CD4-positive, CD25-positive, alpha-beta regulatory T cell (primary cell): Measurements from ENCODE around the gene TMCO5A. TPM values are rescaled to one million over a fixed set of nuclear protein-coding genes. Genes with fewer than 3 reads are reported as not detected.

Experiments
- ATAC-seq, 2 donors: fragments of 150-1000 bp; cut with Tn5 transposase; one replicate each; pipeline ENCODE4 v1.10.0; 2021; ENCODE audit warnings: low read depth in 2 of 2, moderate number of reproducible peaks in 2 of 2, moderate library complexity in 1 of 2
- DNase-seq, 3 donors: peaks; one replicate each; pipeline versions ENCODE4 v3.0.0 to v3.0.0-alpha.2; 2012 to 2022; ENCODE audit warnings: mixed read lengths in 1 of 3
- H3K27ac ChIP-seq: one replicate; pipeline ENCODE4 v1.7.0; 2013; ENCODE audit warnings: mild to moderate bottlenecking, low read length; ENCODE audit not compliant: insufficient read depth, poor library complexity, severe bottlenecking
- H3K27me3 ChIP-seq: one replicate; pipeline ENCODE4 v1.7.0; 2013; ENCODE audit warnings: low read length; ENCODE audit not compliant: control insufficient read depth, insufficient read depth
- H3K36me3 ChIP-seq: one replicate; pipeline ENCODE4 v1.7.0; 2013; ENCODE audit warnings: mild to moderate bottlenecking, low read length, moderate library complexity; ENCODE audit not compliant: control insufficient read depth, insufficient read depth
- H3K4me1 ChIP-seq: 2 replicates; pipeline ENCODE4 v1.7.0; 2013; ENCODE audit warnings: mild to moderate bottlenecking, low read length; ENCODE audit not compliant: insufficient read depth, control insufficient read depth, poor library complexity, severe bottlenecking
- H3K4me3 ChIP-seq: one replicate; pipeline ENCODE4 v1.7.0; 2013; ENCODE audit warnings: low read depth, mild to moderate bottlenecking, low read length, moderate library complexity
- H3K9me3 ChIP-seq, 2 experiments: 1 replicate in 1 of 2; 2 replicates in 1 of 2; pipeline ENCODE4 v1.7.0; 2013; ENCODE audit warnings: low read length in 2 of 2, mild to moderate bottlenecking in 1 of 2, moderate library complexity in 1 of 2; ENCODE audit not compliant: control insufficient read depth in 2 of 2
- H3K27ac Mint-ChIP-seq, 3 donors: one replicate each; pipeline ENCODE4 v1.8.0; 2020 to 2022; ENCODE audit warnings: mild to moderate bottlenecking in 3 of 3, mixed read lengths in 3 of 3, moderate library complexity in 2 of 3
- H3K27me3 Mint-ChIP-seq: one replicate; pipeline ENCODE4 v1.8.0; 2022; ENCODE audit warnings: mild to moderate bottlenecking, mixed read lengths
- H3K36me3 Mint-ChIP-seq: one replicate; pipeline ENCODE4 v1.8.0; 2020; ENCODE audit warnings: mixed read lengths
- H3K4me1 Mint-ChIP-seq, 4 donors: one replicate each; pipeline ENCODE4 v1.8.0; 2020 to 2022; ENCODE audit warnings: mixed read lengths in 4 of 4, mild to moderate bottlenecking in 1 of 4
- H3K4me3 Mint-ChIP-seq, 4 donors: one replicate each; pipeline ENCODE4 v1.8.0; 2020 to 2022; ENCODE audit warnings: mild to moderate bottlenecking in 4 of 4, mixed read lengths in 4 of 4, moderate library complexity in 3 of 4
- H3K9me3 Mint-ChIP-seq, 7 donors: one replicate each; pipeline ENCODE4 v1.8.0; 2020 to 2022; ENCODE audit warnings: mixed read lengths in 7 of 7, mild to moderate bottlenecking in 3 of 7, moderate library complexity in 2 of 7
- polyA plus RNA-seq, 4 donors: library from polyadenylated mRNA; unstranded; fragments of 300-500 nt; fragmentation: Illumina TruSeq; gene quantifications; one replicate each; pipeline ENCODE4 v1.2.3, GENCODE V29; 2021
- total RNA-seq: library from RNA; stranded (reverse); gene quantifications from one replicate; pipeline ENCODE4 v1.2.3, GENCODE V29; 2022

The TMCO5A gene
- total and polyA plus RNA-seq, 5 donors from 2014 or later: not detected

GRCh38 chr15:37902126-37902525 lies 32.3 kb upstream of the TMCO5A start:
- no peak for ATAC-seq
- Mint-ChIP-seq H3K4me1 (no peaks in the 10 kb centered on the region), H3K27ac (no peak overlapping the region), H3K4me3 (no peak overlapping the region), H3K9me3 (no peaks in the 10 kb centered on the region), H3K27me3 (peaks cover 14% of the 10 kb centered on the region), H3K36me3 (no peaks in the 10 kb centered on the region)
- H3K4me3 ChIP-seq: no peak overlapping the region
- DNase-seq: no peak
- no peaks in the 10 kb centered on the region for H3K36me3 ChIP-seq
- no peak overlapping the region for H3K27ac ChIP-seq
- no peaks in the 10 kb centered on the region for H3K9me3 ChIP-seq
- H3K27me3 ChIP-seq: no peaks in the 10 kb centered on the region
- no peaks in the 10 kb centered on the region for H3K4me1 ChIP-seq

- H3K4me1 Mint-ChIP-seq: no peaks in the 10 kb centered on the region
- no peaks in the 10 kb centered on the region for H3K4me1 ChIP-seq
- H3K27me3 ChIP-seq: no peaks in the 10 kb centered on the region
- ATAC-seq: no peak
- H3K4me3 ChIP-seq: no peak overlapping the region
- H3K27me3 Mint-ChIP-seq: peaks cover 11% of the 10 kb centered on the region
- H3K36me3 Mint-ChIP-seq: no peaks in the 10 kb centered on the region
- no peak overlapping the region for H3K27ac ChIP-seq
- H3K27ac Mint-ChIP-seq: no peak overlapping the region
- H3K9me3 Mint-ChIP-seq: no peaks in the 10 kb centered on the region
- no peak overlapping the region for H3K4me3 Mint-ChIP-seq
- no peak for DNase-seq
- H3K9me3 ChIP-seq: no peaks in the 10 kb centered on the region
- H3K36me3 ChIP-seq: no peaks in the 10 kb centered on the region
Observed at GRCh38 chr15:37903919-37904625, 30.4 kb upstream of the TMCO5A start.

- Mint-ChIP-seq H3K36me3 (no peaks in the 10 kb centered on the region), H3K27me3 (peaks cover 11% of the 10 kb centered on the region), H3K4me3 (no peak overlapping the region), H3K9me3 (peaks cover 0 to 3% (median 0%) of the 10 kb centered on the region in 7 donors), H3K4me1 (no peaks in the 10 kb centered on the region), H3K27ac (no peak overlapping the region)
- Histone ChIP-seq H3K36me3 (no peaks in the 10 kb centered on the region), H3K27ac (no peak overlapping the region), H3K9me3 (no peaks in the 10 kb centered on the region), H3K27me3 (no peaks in the 10 kb centered on the region), H3K4me1 (no peaks in the 10 kb centered on the region), H3K4me3 (no peak overlapping the region)
- ATAC-seq: no peak
- no peak for DNase-seq
Observed at GRCh38 chr15:37907136-37907535, 27.3 kb upstream of the TMCO5A start.

GRCh38 chr15:37921527-37922385 lies 12.7 kb upstream of the TMCO5A start:
- H3K27me3 ChIP-seq: peaks cover 2% of the 10 kb centered on the region
- no peak overlapping the region for H3K4me3 Mint-ChIP-seq
- H3K4me1 ChIP-seq: no peaks in the 10 kb centered on the region
- no peak overlapping the region for H3K27ac ChIP-seq
- no peak for ATAC-seq
- H3K27ac Mint-ChIP-seq: no peak overlapping the region
- H3K27me3 Mint-ChIP-seq: peaks cover 7% of the 10 kb centered on the region
- H3K36me3 ChIP-seq: no peaks in the 10 kb centered on the region
- H3K36me3 Mint-ChIP-seq: no peaks in the 10 kb centered on the region
- H3K4me1 Mint-ChIP-seq: no peaks in the 10 kb centered on the region
- H3K9me3 ChIP-seq: peaks cover 0 to 4% of the 10 kb centered on the region in 2 experiments
- no peak for DNase-seq
- no peak overlapping the region for H3K4me3 ChIP-seq
- peaks cover 0 to 6% (median 3%) of the 10 kb centered on the region in 7 donors for H3K9me3 Mint-ChIP-seq

GRCh38 chr15:37926136-37926535 lies 8.3 kb upstream of the TMCO5A start:
- DNase-seq (no peak), ATAC-seq (no peak)
- H3K9me3 Mint-ChIP-seq: peaks cover 0 to 6% (median 4%) of the 10 kb centered on the region in 7 donors
- no peaks in the 10 kb centered on the region for H3K4me1 ChIP-seq
- H3K9me3 ChIP-seq: peaks cover 0 to 4% of the 10 kb centered on the region in 2 experiments
- no peak overlapping the region for H3K4me3 ChIP-seq
- H3K36me3 Mint-ChIP-seq: no peaks in the 10 kb centered on the region
- no peak overlapping the region for H3K27ac ChIP-seq
- H3K27me3 ChIP-seq: peaks cover 2% of the 10 kb centered on the region
- H3K27me3 Mint-ChIP-seq: peaks cover 16% of the 10 kb centered on the region
- no peak overlapping the region for H3K27ac Mint-ChIP-seq
- H3K4me3 Mint-ChIP-seq: no peak overlapping the region
- H3K4me1 Mint-ChIP-seq: no peaks in the 10 kb centered on the region
- no peaks in the 10 kb centered on the region for H3K36me3 ChIP-seq

GRCh38 chr15:37929238-37929637 lies 5.2 kb upstream of the TMCO5A start:
- H3K36me3 Mint-ChIP-seq: no peaks in the 10 kb centered on the region
- H3K27ac Mint-ChIP-seq: no peak overlapping the region
- no peak for DNase-seq
- H3K4me3 Mint-ChIP-seq: no peak overlapping the region
- H3K27me3 Mint-ChIP-seq: peaks cover 16% of the 10 kb centered on the region
- Histone ChIP-seq H3K9me3 (no peaks in the 10 kb centered on the region), H3K36me3 (no peaks in the 10 kb centered on the region), H3K4me3 (no peak overlapping the region), H3K27me3 (no peaks in the 10 kb centered on the region), H3K4me1 (no peaks in the 10 kb centered on the region), H3K27ac (no peak overlapping the region)
- no peak for ATAC-seq
- H3K4me1 Mint-ChIP-seq: no peaks in the 10 kb centered on the region
- peaks cover 0 to 4% (median 0%) of the 10 kb centered on the region in 7 donors for H3K9me3 Mint-ChIP-seq

- Histone ChIP-seq H3K4me3 (no peak overlapping the region), H3K27me3 (no peaks in the 10 kb centered on the region), H3K27ac (no peak overlapping the region), H3K4me1 (no peaks in the 10 kb centered on the region), H3K36me3 (no peaks in the 10 kb centered on the region), H3K9me3 (no peaks in the 10 kb centered on the region)
- Mint-ChIP-seq H3K36me3 (no peaks in the 10 kb centered on the region), H3K4me3 (no peak overlapping the region), H3K9me3 (peaks cover 0 to 4% (median 0%) of the 10 kb centered on the region in 7 donors), H3K4me1 (no peaks in the 10 kb centered on the region), H3K27me3 (peaks cover 20% of the 10 kb centered on the region), H3K27ac (no peak overlapping the region)
- ATAC-seq (no peak), DNase-seq (no peak)
Observed at GRCh38 chr15:37931321-37931720, 3.1 kb upstream of the TMCO5A start.
